ENCODE results near the gene PREX1. TPM values are rescaled to one million over a fixed set of nuclear protein-coding genes. Genes with fewer than 3 reads are reported as not detected.

PREX1 gene
- total and polyA plus RNA-seq, 10 donors, result 36.7 to 279 (median 157) TPM

- 89 to 95% (median 90%) methylated on average over 9 of the region's 9 CpGs for WGBS, 5 donors
- TF ChIP-seq, protein P1, sequence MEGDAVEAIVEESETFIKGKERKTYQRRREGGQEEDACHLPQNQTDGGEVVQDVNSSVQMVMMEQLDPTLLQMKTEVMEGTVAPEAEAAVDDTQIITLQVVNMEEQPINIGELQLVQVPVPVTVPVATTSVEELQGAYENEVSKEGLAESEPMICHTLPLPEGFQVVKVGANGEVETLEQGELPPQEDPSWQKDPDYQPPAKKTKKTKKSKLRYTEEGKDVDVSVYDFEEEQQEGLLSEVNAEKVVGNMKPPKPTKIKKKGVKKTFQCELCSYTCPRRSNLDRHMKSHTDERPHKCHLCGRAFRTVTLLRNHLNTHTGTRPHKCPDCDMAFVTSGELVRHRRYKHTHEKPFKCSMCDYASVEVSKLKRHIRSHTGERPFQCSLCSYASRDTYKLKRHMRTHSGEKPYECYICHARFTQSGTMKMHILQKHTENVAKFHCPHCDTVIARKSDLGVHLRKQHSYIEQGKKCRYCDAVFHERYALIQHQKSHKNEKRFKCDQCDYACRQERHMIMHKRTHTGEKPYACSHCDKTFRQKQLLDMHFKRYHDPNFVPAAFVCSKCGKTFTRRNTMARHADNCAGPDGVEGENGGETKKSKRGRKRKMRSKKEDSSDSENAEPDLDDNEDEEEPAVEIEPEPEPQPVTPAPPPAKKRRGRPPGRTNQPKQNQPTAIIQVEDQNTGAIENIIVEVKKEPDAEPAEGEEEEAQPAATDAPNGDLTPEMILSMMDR (IDR thresholded peaks at IDR 0.05 in 8 of 11, conservative IDR thresholded peaks at IDR 0.05 in 3 of 11), result no peak
- Histone ChIP-seq H3K4me3 (no peak overlapping the region), H3K36me3 (peaks cover 0 to 100% (median 71%) of the 10 kb centered on the region in 6 donors), H3K27ac (no peak overlapping the region), H3K4me1 (peaks cover 17 to 70% (median 29%) of the 10 kb centered on the region in 6 donors), H3K9me3 (no peaks in the 10 kb centered on the region), H3K27me3 (replicated peaks in 1 of 7) (no peaks in the 10 kb centered on the region)
- intact Hi-C loops (cut with DNase I; ENCODE audit: low total_unique reads), result no loop called here
- peak; percentile 24 for DNase-seq
Observed at GRCh38 chr20:48689874-48690571, 137.8 kb downstream of the PREX1 start.

DNA sequence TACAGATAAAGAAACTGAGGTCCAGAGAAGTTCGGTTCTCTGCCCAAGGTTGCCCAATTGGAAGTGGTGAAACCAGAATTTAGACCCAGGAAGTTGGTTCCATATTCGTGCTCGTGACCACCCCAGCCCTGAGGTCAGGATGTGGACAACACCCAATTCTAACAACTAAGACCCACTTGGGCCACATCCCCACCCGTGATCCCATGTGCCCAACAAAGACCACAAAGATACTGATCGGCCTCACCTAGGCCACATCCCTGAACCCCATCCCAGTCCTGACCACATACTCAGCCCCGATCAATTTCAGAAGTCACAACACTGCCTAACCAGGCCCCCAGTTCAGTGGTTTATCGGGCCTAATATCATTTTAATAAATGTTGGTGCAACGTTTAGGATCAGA, 138.4 kb downstream of the PREX1 start:
- peaks cover 22 to 76% (median 36%) of the 10 kb centered on the region in 6 donors for H3K4me1 ChIP-seq
- intact Hi-C loops (cut with DNase I; ENCODE audit: low total_unique reads), result no loop called here
- H3K4me3 ChIP-seq, result no peak overlapping the region
- H3K27ac ChIP-seq, result no peak overlapping the region
- H3K9me3 ChIP-seq, result no peaks in the 10 kb centered on the region
- peaks cover 0 to 100% (median 70%) of the 10 kb centered on the region in 6 donors for H3K36me3 ChIP-seq
- WGBS, 5 donors, result 61 to 84% (median 73%) methylated on average over 8 of the region's 8 CpGs
- peak; percentile 49 for DNase-seq
- peak in 2 of 3 donors; percentile 10 to 20 for TF ChIP-seq POLR2AphosphoS5 (IDR thresholded peaks at IDR 0.05)
- TF ChIP-seq POLR2A (IDR thresholded peaks at IDR 0.05), result no peak
- TF ChIP-seq, protein P1 (IDR thresholded peaks at IDR 0.05 in 8 of 11, conservative IDR thresholded peaks at IDR 0.05 in 3 of 11), result no peak
- H3K27me3 ChIP-seq (replicated peaks in 1 of 7), result no peaks in the 10 kb centered on the region

GRCh38 chr20:48688579-48688978, 139.2 kb downstream of the PREX1 start:
- H3K27ac ChIP-seq, result peak overlapping the region in 1 of 8 donors; percentile 5

DNA sequence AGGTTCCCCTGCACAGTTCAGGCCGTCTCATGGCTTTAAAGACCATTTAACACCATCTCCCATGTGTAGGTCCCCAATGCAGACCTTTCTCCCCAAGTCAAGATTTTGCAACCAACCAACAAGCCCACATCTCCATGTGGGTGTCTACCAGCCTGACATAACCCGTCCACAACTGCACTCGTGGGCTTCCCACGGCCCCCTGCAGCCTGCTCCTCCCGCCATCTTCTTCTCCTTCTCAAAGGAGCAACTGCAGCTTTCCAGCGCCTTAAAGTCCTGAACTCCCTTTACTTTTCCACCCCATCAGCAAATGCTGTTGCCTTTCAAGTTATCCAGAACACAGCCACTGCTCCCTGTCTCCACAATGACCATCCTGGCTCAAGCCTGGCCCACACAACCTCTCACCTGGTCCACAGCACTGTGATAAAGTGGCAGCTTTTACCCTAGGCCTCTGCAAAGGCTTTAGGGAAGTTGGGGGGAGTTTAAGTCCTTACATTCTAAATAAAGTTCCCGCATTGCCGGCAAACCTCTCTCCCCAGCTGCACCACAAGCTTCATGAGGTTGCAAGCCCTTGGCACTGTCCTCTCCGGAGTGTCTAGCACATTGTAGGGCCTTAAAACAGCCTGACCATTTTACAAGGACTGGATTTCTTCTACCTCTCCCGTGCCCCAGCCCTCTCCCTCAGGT, 140.5 kb downstream of the PREX1 start:
- peaks cover 31 to 98% (median 55%) of the 10 kb centered on the region in 6 donors for H3K4me1 ChIP-seq
- H3K4me3 ChIP-seq, result no peak overlapping the region
- 62 to 86% (median 83%) methylated on average over 10 of the region's 10 CpGs for WGBS, 5 donors
- no peaks in the 10 kb centered on the region for H3K27me3 ChIP-seq (replicated peaks in 1 of 7)
- H3K27ac ChIP-seq, result peak overlapping the region in 5 of 8 donors; percentile 45 to 70 (median 57)
- no peaks in the 10 kb centered on the region for H3K9me3 ChIP-seq
- peak; percentile 49 for DNase-seq
- intact Hi-C loops (cut with DNase I; ENCODE audit: low total_unique reads), result no loop called here
- TF ChIP-seq, protein P1 (IDR thresholded peaks at IDR 0.05 in 8 of 11, conservative IDR thresholded peaks at IDR 0.05 in 3 of 11), result no peak
- TF ChIP-seq POLR2AphosphoS5 (IDR thresholded peaks at IDR 0.05) (no peak), POLR2A (IDR thresholded peaks at IDR 0.05) (no peak)
- H3K36me3 ChIP-seq, result peaks cover 0 to 100% (median 65%) of the 10 kb centered on the region in 6 donors

More at GRCh38 chr20:48688579-48688978, 139.2 kb downstream of the PREX1 start:
- DNase-seq, result peak; percentile 39
- TF ChIP-seq POLR2A (IDR thresholded peaks at IDR 0.05), result no peak
- TF ChIP-seq POLR2AphosphoS5 (IDR thresholded peaks at IDR 0.05), result peak in 1 of 3 donors; percentile 47
- no peaks in the 10 kb centered on the region for H3K9me3 ChIP-seq
- H3K4me1 ChIP-seq, result peaks cover 23 to 85% (median 42%) of the 10 kb centered on the region in 6 donors
- H3K4me3 ChIP-seq, result no peak overlapping the region
- WGBS, 5 donors, result 92 to 98% (median 96%) methylated on average over 5 to 8 of the region's 8 CpGs
- H3K36me3 ChIP-seq, result peaks cover 0 to 100% (median 67%) of the 10 kb centered on the region in 6 donors
- intact Hi-C loops (cut with DNase I; ENCODE audit: low total_unique reads), result no loop called here
- no peaks in the 10 kb centered on the region for H3K27me3 ChIP-seq (replicated peaks in 1 of 7)

Data from spleen (tissue), 11 donors.